Uterus (tissue), 2 donors: Measurements from ENCODE around the gene UNC119.

Experiments used
- CTCF ChIP-seq, 4 experiments: fragments of 200-600 bp in 2 of 4; fragments of 450-650 bp in 2 of 4; sonication (generic) in 2 of 4; IDR thresholded peaks; one replicate each; pipeline ENCODE4 v1.5.1; 2016 to 2019; ENCODE audit warnings: antibody characterized with exemption in 4 of 4, mild to moderate bottlenecking in 2 of 4, moderate library complexity in 1 of 4
- POLR2A ChIP-seq, 2 donors: fragments of 450-650 bp; IDR thresholded peaks; one replicate each; pipeline ENCODE4 v1.6.1; 2016; ENCODE audit warnings: antibody characterized with exemption in 2 of 2, mild to moderate bottlenecking in 1 of 2, moderate library complexity in 1 of 2

GRCh38 chr17:28499364-28499664, 53.1 kb downstream of the UNC119 start:
- TF ChIP-seq POLR2A (IDR thresholded peaks at IDR 0.05) (no peak), CTCF (IDR thresholded peaks at IDR 0.05) (no peak)
